Endothelial cell of umbilical vein (primary cell): ENCODE results near the gene USP2.

ENCODE experiments used
- CTCF ChIP-seq, 2 donors: IDR thresholded peaks; 1 replicate in 1 of 2; 2 replicates in 1 of 2; pipeline ENCODE4 v1.5.1; 2011; ENCODE audit warnings: low read length in 2 of 2, mild to moderate bottlenecking in 2 of 2, moderate library complexity in 2 of 2, control low read depth in 1 of 2, inconsistent platforms in 1 of 2, low read depth in 1 of 2; ENCODE audit not compliant: insufficient read depth in 1 of 2; ENCODE audit errors: extremely low read depth in 1 of 2
- EZH2 ChIP-seq: IDR thresholded peaks from 2 replicates; pipeline ENCODE4 v1.6.1; 2012; ENCODE audit warnings: borderline replicate concordance, low read depth, mild to moderate bottlenecking, moderate library complexity, low read length, inconsistent platforms; ENCODE audit not compliant: severe bottlenecking
- FOS ChIP-seq: IDR thresholded peaks from 2 replicates; pipeline ENCODE4 v1.6.1; 2011; ENCODE audit warnings: mild to moderate bottlenecking, low read length, moderate library complexity, borderline replicate concordance; ENCODE audit not compliant: insufficient read depth
- GATA2 ChIP-seq: IDR thresholded peaks from 2 replicates; pipeline ENCODE4 v1.7.0; 2011; ENCODE audit warnings: low read depth, mild to moderate bottlenecking, moderate library complexity, mixed read lengths, low read length; ENCODE audit not compliant: insufficient read length, insufficient read depth
- JUN ChIP-seq: IDR thresholded peaks from 2 replicates; pipeline ENCODE4 v1.6.1; 2011; ENCODE audit warnings: borderline replicate concordance, low read depth; ENCODE audit not compliant: insufficient read length, insufficient read depth
- MAX ChIP-seq: IDR thresholded peaks from 2 replicates; pipeline ENCODE4 v1.6.1; 2011; ENCODE audit not compliant: insufficient read depth, insufficient read length
- POLR2A ChIP-seq: IDR thresholded peaks from 2 replicates; pipeline ENCODE4 v1.6.1; 2012; ENCODE audit warnings: low read depth, mild to moderate bottlenecking, control low read depth, low read length
- POLR2AphosphoS5 ChIP-seq: IDR thresholded peaks from 2 replicates; pipeline ENCODE4 v1.6.1; 2012; ENCODE audit warnings: low read depth, mild to moderate bottlenecking, control low read depth, low read length, moderate library complexity; ENCODE audit not compliant: insufficient read depth

GRCh38 chr11:119375337-119376196 is 5.9 kb downstream of the USP2 start:
- no peak for TF ChIP-seq POLR2AphosphoS5
- no peak for TF ChIP-seq FOS
- no peak for TF ChIP-seq POLR2A
- TF ChIP-seq CTCF (IDR thresholded peaks at IDR 0.05; ENCODE audit: extremely low read depth in 1 of 2, insufficient read depth in 1 of 2, low read depth in 1 of 2, low read length in 2 of 2): no peak
- TF ChIP-seq EZH2: no peak
- TF ChIP-seq JUN: no peak
- no peak for TF ChIP-seq MAX
- no peak for TF ChIP-seq GATA2
